ENCODE measurements around the gene ZNF316. TPM values are rescaled to one million over a fixed set of nuclear protein-coding genes. Genes with fewer than 3 reads are reported as not detected.

Gene ZNF316
- total RNA-seq, 1 donor from 2014 or later, result 37.3 TPM

GRCh38 chr7:6691103-6691502, 54.0 kb downstream of the ZNF316 start:
- no peak for DNase-seq (ENCODE audit: low spot score)

GRCh38 chr7:6691609-6692106, 54.5 kb downstream of the ZNF316 start:
- DNase-seq (ENCODE audit: low spot score), result no peak

- no peak for DNase-seq (ENCODE audit: low spot score)
Observed at GRCh38 chr7:6700793-6701192, 63.7 kb downstream of the ZNF316 start.

- DNase-seq (ENCODE audit: low spot score), result no peak
Observed at GRCh38 chr7:6701860-6702259, 64.7 kb downstream of the ZNF316 start.

Other genes starting within 250 kb of the ZNF316 start
- 28.8 TPM for gene DAGLB, start 189.4 kb upstream of the ZNF316 start, total RNA-seq
- 188 TPM for gene KDELR2, start 153.2 kb upstream of the ZNF316 start, total RNA-seq
- gene GRID2IP, start 85.9 kb upstream of the ZNF316 start, total RNA-seq, result 0.86 TPM
- gene ZDHHC4, start 59.9 kb upstream of the ZNF316 start, total RNA-seq, result 64.9 TPM
- gene INTS15, start 47.3 kb upstream of the ZNF316 start, total RNA-seq, result 32.1 TPM
- gene ZNF853, start 21.7 kb upstream of the ZNF316 start, total RNA-seq, result 11.2 TPM
- gene ZNF12, start 69.6 kb downstream of the ZNF316 start, total RNA-seq, result 28.3 TPM
- 0.09 TPM for gene RSPH10B2, start 116.8 kb downstream of the ZNF316 start, total RNA-seq
- gene CCZ1B, start 189.0 kb downstream of the ZNF316 start, total RNA-seq, result 47.2 TPM